GM19455 (cell line): ENCODE measurements around the gene LAP3.
"Not testable (repeated sequence)": the region's sequence is repeated elsewhere in the genome, so short reads cannot be mapped to it uniquely, and the experiment has no call there.

Experiments
- ATAC-seq: cut with Tn5 transposase; IDR thresholded peaks from one replicate; pipeline ENCODE4 v1.9.1; 2021; ENCODE audit not compliant: unreplicated experiment

The LAP3 gene

GRCh38 chr4:17561195-17561909 lies 15.6 kb upstream of the LAP3 start:
- ATAC-seq = no peak

- ATAC-seq = no peak
Measured at GRCh38 chr4:17562157-17562556, 14.8 kb upstream of the LAP3 start.

DNA sequence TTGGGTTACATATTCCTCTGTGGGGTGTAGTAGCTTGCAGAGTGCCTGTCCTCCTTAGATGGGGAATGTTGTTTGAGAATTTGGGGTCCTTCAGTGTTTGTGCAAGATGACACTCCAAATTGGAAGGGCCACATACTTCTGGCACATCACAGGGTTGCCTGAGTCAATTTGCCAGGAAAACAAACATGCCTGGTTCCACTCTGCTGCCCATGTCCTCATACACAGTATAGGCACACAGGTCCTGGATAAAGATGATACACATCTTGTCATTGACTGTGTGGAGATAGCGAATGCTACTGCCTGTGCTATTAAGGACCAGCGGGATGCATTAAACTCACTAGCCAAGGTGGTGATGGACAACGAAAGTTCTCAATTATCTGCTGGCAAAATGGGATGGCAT lies 11.2 kb upstream of the LAP3 start:
- ATAC-seq = no peak

DNA sequence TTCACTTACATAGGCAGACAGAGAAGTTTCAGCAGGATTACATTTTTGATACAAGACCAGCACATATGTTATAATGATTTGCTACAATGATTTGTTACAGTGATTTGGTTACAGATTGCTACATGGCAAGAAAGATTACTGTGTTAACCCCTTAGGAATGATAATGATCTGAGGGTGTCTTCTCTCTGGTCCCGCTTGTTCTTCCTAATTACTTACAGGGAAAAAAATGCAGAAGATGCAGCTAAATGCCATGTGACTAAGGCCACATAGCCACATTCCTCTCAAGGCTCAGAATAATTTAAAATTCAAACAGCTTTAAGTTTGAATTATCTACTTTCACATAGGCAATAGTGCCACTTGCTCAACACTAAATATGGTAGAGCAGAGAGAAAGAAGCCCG lies 9.7 kb upstream of the LAP3 start:
- no peak for ATAC-seq

GRCh38 chr4:17574206-17574605 lies 2.8 kb upstream of the LAP3 start:
- no peak for ATAC-seq

DNA sequence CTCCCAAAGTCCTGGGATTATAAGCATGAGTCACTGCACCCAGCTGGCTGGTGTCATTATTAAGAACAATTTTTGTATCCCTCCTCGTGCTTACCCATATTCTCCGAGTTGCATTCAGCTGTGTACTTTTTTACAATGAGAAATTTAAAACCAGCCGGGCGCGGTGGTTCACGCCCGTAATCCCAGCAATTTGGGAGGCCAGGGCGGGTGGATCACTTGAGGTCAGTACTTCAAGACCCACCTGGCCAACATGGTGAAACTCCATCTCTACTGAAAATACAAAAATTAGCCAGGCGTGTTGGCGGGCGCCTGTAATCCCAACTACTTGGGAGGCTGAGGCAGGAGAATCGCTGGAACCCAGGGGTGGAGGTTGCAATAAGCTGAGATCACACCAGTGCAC lies 1.8 kb upstream of the LAP3 start:
- ATAC-seq = not testable (repeated sequence)

DNA sequence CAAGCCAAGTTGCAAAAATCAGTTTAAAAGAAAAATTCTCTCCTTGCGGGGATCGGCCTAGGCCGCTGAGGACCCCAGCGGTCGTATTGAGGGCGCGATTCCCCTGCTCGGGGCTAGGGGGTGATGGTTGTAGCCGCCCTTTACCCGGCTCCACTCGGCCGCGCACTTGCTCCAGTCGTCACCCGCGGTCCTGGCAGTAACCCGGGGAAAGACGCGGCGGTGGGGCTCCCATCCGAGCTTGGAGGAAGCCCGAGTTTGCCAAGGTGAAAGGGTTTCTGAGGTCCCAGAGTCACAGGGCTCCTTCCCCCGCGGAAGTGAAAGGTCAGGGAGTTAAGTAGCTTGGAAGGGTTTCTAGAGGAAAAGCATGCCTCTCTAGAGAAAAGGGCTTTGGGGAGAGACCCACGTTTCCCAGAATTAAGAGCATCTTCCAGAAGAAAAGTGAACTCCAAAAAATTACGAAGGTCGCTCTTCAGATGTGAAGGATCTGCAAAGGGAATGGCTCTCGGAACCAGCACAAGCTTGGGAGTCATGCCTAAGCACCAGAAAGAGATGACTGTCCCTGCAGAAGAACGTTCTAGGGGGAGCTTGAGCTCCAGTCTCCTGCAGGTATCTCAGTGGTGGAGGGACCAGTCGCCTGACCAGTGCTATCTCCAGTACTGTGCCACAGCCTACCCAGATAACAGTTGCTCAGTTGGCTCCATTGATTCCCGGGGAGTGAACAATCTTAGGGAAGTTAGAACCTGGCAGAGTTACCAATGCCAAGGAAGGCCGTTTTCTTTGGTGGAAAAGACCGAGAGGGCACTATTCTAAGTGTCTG lies 875 bp downstream of the LAP3 start:
- peak; percentile 21 for ATAC-seq

DNA sequence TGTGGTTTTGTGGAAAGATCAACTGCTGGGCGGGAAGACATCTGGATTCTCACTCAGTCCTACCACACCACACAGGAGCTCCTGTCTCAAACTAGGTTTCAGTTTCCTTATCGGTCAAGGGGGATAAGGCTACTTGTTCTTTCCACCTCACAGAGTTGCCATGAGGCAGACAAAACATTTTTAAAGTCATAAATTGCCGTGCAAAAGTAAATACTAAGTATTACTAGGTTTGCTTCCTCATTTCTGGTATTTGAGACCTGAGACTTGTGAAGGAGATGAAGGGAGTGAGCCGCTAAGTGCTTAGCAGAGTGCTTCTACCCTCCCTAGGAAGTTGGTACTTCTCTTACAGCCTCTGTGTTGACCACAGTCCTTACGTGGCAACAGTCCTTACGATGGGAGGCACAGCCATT lies 1.5 kb downstream of the LAP3 start:
- ATAC-seq = peak; percentile 36

- no peak for ATAC-seq
Measured at GRCh38 chr4:17580969-17581368, 4.0 kb downstream of the LAP3 start.

DNA sequence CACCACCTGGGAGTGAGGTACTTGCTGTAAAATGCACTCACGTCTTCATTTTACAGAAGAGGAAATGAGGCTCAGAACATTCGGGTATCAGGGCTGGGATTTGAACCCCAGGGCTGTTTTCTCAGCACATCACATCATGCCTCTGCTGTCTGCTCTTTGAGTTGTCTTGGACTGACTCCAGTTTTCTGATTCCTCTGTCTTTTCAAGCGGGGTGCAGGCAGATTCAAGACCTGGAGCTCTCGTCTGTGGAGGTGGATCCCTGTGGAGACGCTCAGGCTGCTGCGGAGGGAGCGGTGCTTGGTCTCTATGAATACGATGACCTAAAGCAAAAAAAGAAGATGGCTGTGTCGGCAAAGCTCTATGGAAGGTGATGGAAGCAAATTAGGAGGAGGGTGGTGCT lies 6.3 kb downstream of the LAP3 start:
- no peak for ATAC-seq

GRCh38 chr4:17583941-17584340 lies 6.9 kb downstream of the LAP3 start:
- no peak for ATAC-seq

DNA sequence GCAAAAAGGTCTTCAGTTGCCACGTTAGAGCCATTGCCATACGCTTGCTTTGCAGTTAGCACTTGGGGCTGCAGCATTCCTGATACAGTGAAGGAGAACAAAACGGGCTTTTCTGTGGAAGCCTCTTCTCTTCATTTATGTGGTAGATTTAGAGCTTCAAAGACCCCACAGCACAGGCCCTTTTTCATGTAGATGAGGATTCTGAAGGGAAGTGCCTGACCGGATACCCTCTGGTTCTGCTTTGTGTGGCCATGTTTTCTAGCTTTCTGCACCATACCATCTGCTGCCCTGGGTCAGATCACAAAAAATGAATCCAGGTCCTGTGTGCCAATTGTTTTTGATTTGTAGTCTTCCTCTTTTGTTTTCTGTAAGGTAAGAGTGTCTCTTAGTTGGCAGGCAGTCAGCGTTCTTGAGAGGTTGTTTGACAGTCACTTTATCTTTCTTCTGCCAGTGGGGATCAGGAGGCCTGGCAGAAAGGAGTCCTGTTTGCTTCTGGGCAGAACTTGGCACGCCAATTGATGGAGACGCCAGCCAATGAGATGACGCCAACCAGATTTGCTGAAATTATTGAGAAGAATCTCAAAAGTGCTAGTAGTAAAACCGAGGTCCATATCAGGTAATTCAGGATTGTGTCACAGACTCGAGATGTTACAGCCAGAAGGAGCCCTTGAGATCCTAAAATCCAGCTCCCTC lies 7.7 kb downstream of the LAP3 start:
- no peak for ATAC-seq

- ATAC-seq = no peak
Measured at GRCh38 chr4:17587094-17587822, 10.3 kb downstream of the LAP3 start.

- ATAC-seq = no peak
Measured at GRCh38 chr4:17589355-17589754, 12.4 kb downstream of the LAP3 start.

DNA sequence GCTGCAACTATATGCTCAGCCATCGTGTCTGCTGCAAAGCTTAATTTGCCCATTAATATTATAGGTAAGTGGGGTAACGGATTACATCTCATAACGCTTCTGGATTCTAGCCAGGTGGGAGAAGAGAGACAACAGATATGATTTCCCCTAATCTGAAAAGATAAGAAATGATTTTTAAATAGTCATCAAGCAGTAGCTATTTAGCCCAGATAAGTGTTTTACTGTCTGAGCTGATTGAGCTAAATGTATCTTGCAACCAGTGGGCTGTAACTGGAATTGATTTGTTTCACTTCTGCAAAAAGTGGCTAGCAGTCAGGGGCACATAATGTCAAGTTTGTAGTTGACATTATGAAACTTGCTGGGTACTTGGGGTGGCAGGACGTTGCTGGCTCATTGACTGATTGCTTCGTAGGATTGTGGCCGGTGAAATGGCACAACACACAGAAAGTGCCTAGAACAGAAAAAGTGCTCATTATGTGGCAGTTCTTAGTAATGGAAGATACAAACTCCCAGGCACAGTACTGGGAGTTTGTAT lies 18.5 kb downstream of the LAP3 start:
- ATAC-seq = peak; percentile 68

- ATAC-seq = no peak
Measured at GRCh38 chr4:17597517-17597916, 20.5 kb downstream of the LAP3 start.

GRCh38 chr4:17599826-17600225 lies 22.8 kb downstream of the LAP3 start:
- no peak for ATAC-seq

- ATAC-seq = no peak
Measured at GRCh38 chr4:17605236-17605635, 28.2 kb downstream of the LAP3 start.

GRCh38 chr4:17613761-17614415 lies 36.9 kb downstream of the LAP3 start:
- peak; percentile 44 for ATAC-seq
